ENCODE results near the gene RGS12.

Gene RGS12

GRCh38 chr4:3323071-3323481 is 30.3 kb downstream of the RGS12 start:
- no peak overlapping the region for H3K4me2 ChIP-seq (ENCODE audit: low read length)
- no peak overlapping the region for H3K27ac ChIP-seq (ENCODE audit: low read depth, low read length)
- H3K4me1 ChIP-seq (ENCODE audit: control insufficient read depth, low read length) = no peaks in the 10 kb centered on the region
- H3K36me3 ChIP-seq (ENCODE audit: control insufficient read depth, low read length) = no peaks in the 10 kb centered on the region
- H3K79me2 ChIP-seq (ENCODE audit: control insufficient read depth, low read length) = no peaks in the 10 kb centered on the region
- H3K4me3 ChIP-seq (ENCODE audit: low read length) = no peak overlapping the region
- TF ChIP-seq CTCF (IDR thresholded peaks at IDR 0.05; ENCODE audit: low read depth, low read length, poor library complexity, severe bottlenecking) (no peak), EZH2phosphoT487 (IDR thresholded peaks at IDR 0.05; ENCODE audit: borderline replicate concordance, low read length) (no peak)
- no peaks in the 10 kb centered on the region for H3F3A ChIP-seq (ENCODE audit: control insufficient read depth, insufficient read depth)
- H3K9me2 ChIP-seq (replicated peaks; ENCODE audit: control insufficient read depth, low read length) = no peaks in the 10 kb centered on the region
- H3K9me3 ChIP-seq (ENCODE audit: control insufficient read depth, insufficient read depth, low read length) = no peaks in the 10 kb centered on the region
- H4K20me1 ChIP-seq (ENCODE audit: control insufficient read depth, insufficient read depth, low read depth, low read length) = no peaks in the 10 kb centered on the region
- H3K27me3 ChIP-seq (ENCODE audit: control insufficient read depth, low read length) = no peaks in the 10 kb centered on the region

- Histone ChIP-seq H3K4me2 (ENCODE audit: low read length) (no peak overlapping the region), H3K9me3 (ENCODE audit: control insufficient read depth, insufficient read depth, low read length) (no peaks in the 10 kb centered on the region), H3K4me1 (ENCODE audit: control insufficient read depth, low read length) (no peaks in the 10 kb centered on the region), H4K20me1 (ENCODE audit: control insufficient read depth, insufficient read depth, low read depth, low read length) (no peaks in the 10 kb centered on the region), H3K36me3 (ENCODE audit: control insufficient read depth, low read length) (no peaks in the 10 kb centered on the region), H3K4me3 (ENCODE audit: low read length) (no peak overlapping the region), H3F3A (ENCODE audit: control insufficient read depth, insufficient read depth) (no peaks in the 10 kb centered on the region), H3K9me2 (replicated peaks; ENCODE audit: control insufficient read depth, low read length) (no peaks in the 10 kb centered on the region), H3K27ac (ENCODE audit: low read depth, low read length) (no peak overlapping the region), H3K27me3 (ENCODE audit: control insufficient read depth, low read length) (no peaks in the 10 kb centered on the region), H3K79me2 (ENCODE audit: control insufficient read depth, low read length) (no peaks in the 10 kb centered on the region)
- TF ChIP-seq EZH2phosphoT487 (IDR thresholded peaks at IDR 0.05; ENCODE audit: borderline replicate concordance, low read length) (no peak), CTCF (IDR thresholded peaks at IDR 0.05; ENCODE audit: low read depth, low read length, poor library complexity, severe bottlenecking) (no peak)
Measured at GRCh38 chr4:3324093-3324815, 31.4 kb downstream of the RGS12 start.

GRCh38 chr4:3328814-3329663 is 36.2 kb downstream of the RGS12 start:
- Histone ChIP-seq H3K27ac (ENCODE audit: low read depth, low read length) (no peak overlapping the region), H3F3A (ENCODE audit: control insufficient read depth, insufficient read depth) (no peaks in the 10 kb centered on the region), H3K9me2 (replicated peaks; ENCODE audit: control insufficient read depth, low read length) (no peaks in the 10 kb centered on the region), H3K4me3 (ENCODE audit: low read length) (no peak overlapping the region), H3K4me2 (ENCODE audit: low read length) (no peak overlapping the region), H3K27me3 (ENCODE audit: control insufficient read depth, low read length) (0 out of 2 replicates have a peak, but pooled peaks cover under 1% of the 10 kb centered on the region), H3K4me1 (ENCODE audit: control insufficient read depth, low read length) (peaks cover 10% of the 10 kb centered on the region), H3K9me3 (ENCODE audit: control insufficient read depth, insufficient read depth, low read length) (no peaks in the 10 kb centered on the region), H3K36me3 (ENCODE audit: control insufficient read depth, low read length) (no peaks in the 10 kb centered on the region), H4K20me1 (ENCODE audit: control insufficient read depth, insufficient read depth, low read depth, low read length) (no peaks in the 10 kb centered on the region), H3K79me2 (ENCODE audit: control insufficient read depth, low read length) (no peaks in the 10 kb centered on the region)
- no peak for TF ChIP-seq CTCF (IDR thresholded peaks at IDR 0.05; ENCODE audit: low read depth, low read length, poor library complexity, severe bottlenecking)
- TF ChIP-seq EZH2phosphoT487 (IDR thresholded peaks at IDR 0.05; ENCODE audit: borderline replicate concordance, low read length) = no peak
